SK-N-SH (cell line): Measurements from ENCODE around the gene TMEM255B. TPM values are rescaled to one million over a fixed set of nuclear protein-coding genes. Genes with fewer than 3 reads are reported as not detected.

Experiments used
- CTCF ChIA-PET: fragments of 300-600, 350-600 bp; formaldehyde crosslinking; extraction: SDS; loops from one replicate; lab custom pipeline; 2021; lab: Yijun Ruan, JAX
- POLR2A ChIA-PET: fragments of 350-600 bp; sonication (Branson Sonifier 250); formaldehyde crosslinking; extraction: SDS; loops from one replicate; lab custom pipeline; 2020; ENCODE audit warnings: antibody characterized with exemption, inconsistent platforms; lab: Yijun Ruan, JAX
- DNase-seq: peaks from one replicate; pipeline ENCODE4 v3.0.0; 2012
- H2AFZ ChIP-seq: fragments of 200-600 bp; sonication (generic); 2 replicates; pipeline ENCODE4 v1.8.1; 2016; ENCODE audit warnings: antibody characterized with exemption, mild to moderate bottlenecking, low read depth
- H3F3A ChIP-seq: fragments of 200-600 bp; sonication (generic); replicated peaks from 2 replicates; pipeline ENCODE3; 2016; ENCODE audit warnings: antibody characterized with exemption, mild to moderate bottlenecking; ENCODE audit not compliant: insufficient read depth
- H3K27ac ChIP-seq, 2 experiments: fragments of 200-500 bp in 1 of 2; fragments of 200-600 bp in 1 of 2; sonication (Bioruptor generic) in 1 of 2; sonication (generic), shearing (Covaris generic) in 1 of 2; 2 replicates each; pipeline versions ENCODE4 v1.5.1 to v1.6.1; 2014 to 2016; ENCODE audit warnings: low read depth in 2 of 2, inconsistent platforms in 1 of 2, low read length in 1 of 2, mild to moderate bottlenecking in 1 of 2, mixed read lengths in 1 of 2
- H3K27me3 ChIP-seq: fragments of 200-600 bp; sonication (generic), shearing (Covaris generic); 2 replicates; pipeline ENCODE4 v1.6.1; 2016; ENCODE audit warnings: mixed run types; ENCODE audit not compliant: insufficient read depth
- H3K36me3 ChIP-seq, 2 experiments: fragments of 200-500 bp in 1 of 2; fragments of 200-600 bp in 1 of 2; sonication (Bioruptor generic) in 1 of 2; sonication (generic) in 1 of 2; replicated peaks in 1 of 2; 2 replicates each; pipeline versions ENCODE3 to v1.5.1; 2014 to 2016; ENCODE audit warnings: low read length in 1 of 2, mild to moderate bottlenecking in 1 of 2; ENCODE audit not compliant: insufficient read depth in 2 of 2, control insufficient read depth in 1 of 2
- H3K4me1 ChIP-seq, 2 experiments: fragments of 200-500 bp in 1 of 2; fragments of 200-600 bp in 1 of 2; sonication (Bioruptor generic) in 1 of 2; sonication (generic), shearing (Covaris generic) in 1 of 2; 2 replicates each; pipeline versions ENCODE4 v1.5.1 to v1.6.1; 2014 to 2016; ENCODE audit warnings: low read depth in 1 of 2, low read length in 1 of 2, mixed run types in 1 of 2; ENCODE audit not compliant: insufficient read depth in 2 of 2, control insufficient read depth in 1 of 2
- H3K4me2 ChIP-seq: fragments of 200-600 bp; sonication (generic), shearing (Covaris generic); 2 replicates; pipeline ENCODE4 v1.6.1; 2017; ENCODE audit warnings: mixed run types
- H3K4me3 ChIP-seq, 2 experiments: fragments of 200-500 bp in 1 of 2; fragments of 200-600 bp in 1 of 2; sonication (Bioruptor generic) in 1 of 2; sonication (generic), shearing (Covaris generic) in 1 of 2; 2 replicates each; pipeline versions ENCODE4 v1.5.1 to v1.8.1; 2014 to 2016; ENCODE audit warnings: low read depth in 2 of 2, inconsistent platforms in 1 of 2, low read length in 1 of 2, mild to moderate bottlenecking in 1 of 2, mixed read lengths in 1 of 2, moderate library complexity in 1 of 2
- H3K79me2 ChIP-seq: fragments of 200-600 bp; sonication (generic); 2 replicates; pipeline ENCODE4 v1.8.1; 2017; ENCODE audit warnings: mild to moderate bottlenecking; ENCODE audit not compliant: insufficient read depth
- H3K9ac ChIP-seq: fragments of 200-600 bp; sonication (generic); 2 replicates; pipeline ENCODE4 v1.6.1; 2017; ENCODE audit warnings: mixed run types
- H3K9me2 ChIP-seq: fragments of 200-600 bp; sonication (generic); 2 replicates; pipeline ENCODE4 v1.6.1; 2017; ENCODE audit warnings: mixed run types
- H3K9me3 ChIP-seq: fragments of 200-600 bp; sonication (generic); 2 replicates; pipeline ENCODE4 v1.6.1; 2017; ENCODE audit warnings: mixed run types, mild to moderate bottlenecking, moderate library complexity
- H4K20me1 ChIP-seq: fragments of 200-600 bp; sonication (generic); 2 replicates; pipeline ENCODE4 v1.6.1; 2017; ENCODE audit warnings: mild to moderate bottlenecking, mixed run types; ENCODE audit not compliant: insufficient read depth
- CHD2 ChIP-seq: fragments of 150-350 bp; IDR thresholded peaks from 2 replicates; pipeline ENCODE4 v1.6.1; 2018; ENCODE audit warnings: low read length; ENCODE audit not compliant: partially characterized antibody
- ELF1 ChIP-seq: IDR thresholded peaks from 2 replicates; pipeline ENCODE4 v1.4.0; 2012
- EZH2phosphoT487 ChIP-seq: fragments of 200-600 bp; sonication (generic); IDR thresholded peaks from 2 replicates; pipeline ENCODE4 v1.6.1; 2017; ENCODE audit warnings: low read depth, mixed run types, mild to moderate bottlenecking, antibody characterized with exemption, moderate library complexity, borderline replicate concordance
- FOSL2 ChIP-seq: IDR thresholded peaks from 2 replicates; pipeline ENCODE4 v1.4.0; 2012; ENCODE audit warnings: low read depth, mild to moderate bottlenecking, moderate library complexity, borderline replicate concordance
- FOXM1 ChIP-seq: IDR thresholded peaks from 2 replicates; pipeline ENCODE4 v1.4.0; 2012; ENCODE audit warnings: low read depth, mild to moderate bottlenecking
- GATA2 ChIP-seq: sonication (generic); formaldehyde crosslinking; IDR thresholded peaks from 2 replicates; pipeline ENCODE4 v1.5.0; 2020; ENCODE audit warnings: mild to moderate bottlenecking, missing genetic modification reagents
- MEF2A ChIP-seq: IDR thresholded peaks from 2 replicates; pipeline ENCODE4 v1.4.0; 2012; ENCODE audit warnings: low read depth, borderline replicate concordance
- MXI1 ChIP-seq: IDR thresholded peaks from 2 replicates; pipeline ENCODE4 v1.6.1; 2012; ENCODE audit warnings: mild to moderate bottlenecking, low read depth, low read length, improper control_type of control experiment
- NFIC ChIP-seq: IDR thresholded peaks from 2 replicates; pipeline ENCODE4 v1.4.0; 2012; ENCODE audit warnings: borderline replicate concordance
- NRF1 ChIP-seq: IDR thresholded peaks from 2 replicates; pipeline ENCODE4 v1.6.1; 2012; ENCODE audit warnings: low read depth, mild to moderate bottlenecking, low read length
- RAD21 ChIP-seq: IDR thresholded peaks from 2 replicates; pipeline ENCODE4 v1.6.1; 2012; ENCODE audit warnings: mild to moderate bottlenecking, low read length
- RFX5 ChIP-seq: IDR thresholded peaks from 2 replicates; pipeline ENCODE4 v1.6.1; 2012; ENCODE audit warnings: mild to moderate bottlenecking, improper control_type of control experiment, low read length
- SMC3 ChIP-seq: IDR thresholded peaks from 2 replicates; pipeline ENCODE4 v1.6.1; 2012; ENCODE audit warnings: low read depth, low read length, improper control_type of control experiment
- TAF1 ChIP-seq: IDR thresholded peaks from 2 replicates; pipeline ENCODE4 v1.6.1; 2012; ENCODE audit warnings: low read depth, mild to moderate bottlenecking, low read length, moderate library complexity, borderline replicate concordance
- TCF12 ChIP-seq: IDR thresholded peaks from 2 replicates; pipeline ENCODE4 v1.4.0; 2012
- YY1 ChIP-seq: IDR thresholded peaks from 2 replicates; pipeline ENCODE4 v1.4.0; 2012; ENCODE audit warnings: low read depth, mild to moderate bottlenecking
- WGBS: methylation state at CpG from one replicate; pipeline ENCODE4 v1.1.6; 2017; ENCODE audit warnings: low lambda C conversion rate; 5-methylcytosine and 5-hydroxymethylcytosine counted together
- polyA plus RNA-seq, 3 experiments: library from polyadenylated mRNA; depleted of rRNA; stranded (reverse); fragments of >200 nt; gene quantifications; 2 replicates each; pipeline ENCODE4 v1.2.3, GENCODE V29; 2012
- TF ChIP-seq, protein P1 (sequence below): fragments of 200-600 bp; sonication (generic); IDR thresholded peaks from 2 replicates; pipeline ENCODE4 v1.6.1; 2017; ENCODE audit warnings: antibody characterized with exemption, mild to moderate bottlenecking, moderate library complexity
- TF ChIP-seq, protein P2 (sequence below): IDR thresholded peaks from 2 replicates; pipeline ENCODE4 v1.6.1; 2012; ENCODE audit warnings: mild to moderate bottlenecking, low read depth, low read length, moderate library complexity
- TF ChIP-seq, protein P3 (sequence below): IDR thresholded peaks from 2 replicates; pipeline ENCODE4 v1.4.0; 2012; ENCODE audit warnings: low read depth
- TF ChIP-seq, protein P4 (sequence below): IDR thresholded peaks from 2 replicates; pipeline ENCODE4; 2012

TMEM255B gene
- polyA plus RNA-seq, 1 of the 3 experiments (the other 2 are of a cell fraction) = 14.8 TPM

DNA sequence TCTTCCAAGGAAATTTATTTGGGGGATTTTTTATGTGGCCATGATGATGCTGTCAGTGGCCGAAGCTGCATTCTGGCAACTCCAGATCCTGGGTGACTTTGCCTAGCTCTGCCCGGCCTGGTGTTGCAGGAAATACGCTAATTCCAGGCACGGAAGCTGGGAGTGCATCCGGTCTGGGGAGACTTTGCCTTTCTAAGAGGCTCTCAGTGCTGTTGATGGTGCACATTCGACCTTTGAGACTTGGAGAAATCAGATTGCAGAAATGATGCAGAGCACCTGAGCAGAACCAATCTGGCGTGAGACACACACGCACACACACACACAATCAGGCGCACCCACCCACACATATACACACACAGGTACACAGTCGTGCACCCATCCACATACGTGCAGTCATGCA, 5.9 kb upstream of the TMEM255B start:
- H3K4me3 ChIP-seq = no peak overlapping the region
- no peaks in the 10 kb centered on the region for H3K79me2 ChIP-seq
- no peaks in the 10 kb centered on the region for H4K20me1 ChIP-seq
- 81% methylated on average over 10 of the region's 11 CpGs for WGBS
- peaks cover 0 to 2% of the 10 kb centered on the region in 2 experiments; a peak in 1 of 4 replicates for H3K4me1 ChIP-seq
- no peak for DNase-seq
- no peaks in the 10 kb centered on the region for H3K36me3 ChIP-seq
- CTCF ChIA-PET = no interaction called here
- H3F3A ChIP-seq = peaks cover 3% of the 10 kb centered on the region
- no peaks in the 10 kb centered on the region for H3K9me2 ChIP-seq
- H3K27me3 ChIP-seq = no peaks in the 10 kb centered on the region
- POLR2A ChIA-PET = no interaction called here
- no peak for TF ChIP-seq FOSL2
- TF ChIP-seq, protein P1, sequence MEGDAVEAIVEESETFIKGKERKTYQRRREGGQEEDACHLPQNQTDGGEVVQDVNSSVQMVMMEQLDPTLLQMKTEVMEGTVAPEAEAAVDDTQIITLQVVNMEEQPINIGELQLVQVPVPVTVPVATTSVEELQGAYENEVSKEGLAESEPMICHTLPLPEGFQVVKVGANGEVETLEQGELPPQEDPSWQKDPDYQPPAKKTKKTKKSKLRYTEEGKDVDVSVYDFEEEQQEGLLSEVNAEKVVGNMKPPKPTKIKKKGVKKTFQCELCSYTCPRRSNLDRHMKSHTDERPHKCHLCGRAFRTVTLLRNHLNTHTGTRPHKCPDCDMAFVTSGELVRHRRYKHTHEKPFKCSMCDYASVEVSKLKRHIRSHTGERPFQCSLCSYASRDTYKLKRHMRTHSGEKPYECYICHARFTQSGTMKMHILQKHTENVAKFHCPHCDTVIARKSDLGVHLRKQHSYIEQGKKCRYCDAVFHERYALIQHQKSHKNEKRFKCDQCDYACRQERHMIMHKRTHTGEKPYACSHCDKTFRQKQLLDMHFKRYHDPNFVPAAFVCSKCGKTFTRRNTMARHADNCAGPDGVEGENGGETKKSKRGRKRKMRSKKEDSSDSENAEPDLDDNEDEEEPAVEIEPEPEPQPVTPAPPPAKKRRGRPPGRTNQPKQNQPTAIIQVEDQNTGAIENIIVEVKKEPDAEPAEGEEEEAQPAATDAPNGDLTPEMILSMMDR = no peak
- TF ChIP-seq, protein P2, sequence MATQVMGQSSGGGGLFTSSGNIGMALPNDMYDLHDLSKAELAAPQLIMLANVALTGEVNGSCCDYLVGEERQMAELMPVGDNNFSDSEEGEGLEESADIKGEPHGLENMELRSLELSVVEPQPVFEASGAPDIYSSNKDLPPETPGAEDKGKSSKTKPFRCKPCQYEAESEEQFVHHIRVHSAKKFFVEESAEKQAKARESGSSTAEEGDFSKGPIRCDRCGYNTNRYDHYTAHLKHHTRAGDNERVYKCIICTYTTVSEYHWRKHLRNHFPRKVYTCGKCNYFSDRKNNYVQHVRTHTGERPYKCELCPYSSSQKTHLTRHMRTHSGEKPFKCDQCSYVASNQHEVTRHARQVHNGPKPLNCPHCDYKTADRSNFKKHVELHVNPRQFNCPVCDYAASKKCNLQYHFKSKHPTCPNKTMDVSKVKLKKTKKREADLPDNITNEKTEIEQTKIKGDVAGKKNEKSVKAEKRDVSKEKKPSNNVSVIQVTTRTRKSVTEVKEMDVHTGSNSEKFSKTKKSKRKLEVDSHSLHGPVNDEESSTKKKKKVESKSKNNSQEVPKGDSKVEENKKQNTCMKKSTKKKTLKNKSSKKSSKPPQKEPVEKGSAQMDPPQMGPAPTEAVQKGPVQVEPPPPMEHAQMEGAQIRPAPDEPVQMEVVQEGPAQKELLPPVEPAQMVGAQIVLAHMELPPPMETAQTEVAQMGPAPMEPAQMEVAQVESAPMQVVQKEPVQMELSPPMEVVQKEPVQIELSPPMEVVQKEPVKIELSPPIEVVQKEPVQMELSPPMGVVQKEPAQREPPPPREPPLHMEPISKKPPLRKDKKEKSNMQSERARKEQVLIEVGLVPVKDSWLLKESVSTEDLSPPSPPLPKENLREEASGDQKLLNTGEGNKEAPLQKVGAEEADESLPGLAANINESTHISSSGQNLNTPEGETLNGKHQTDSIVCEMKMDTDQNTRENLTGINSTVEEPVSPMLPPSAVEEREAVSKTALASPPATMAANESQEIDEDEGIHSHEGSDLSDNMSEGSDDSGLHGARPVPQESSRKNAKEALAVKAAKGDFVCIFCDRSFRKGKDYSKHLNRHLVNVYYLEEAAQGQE = no peak
- no peak for TF ChIP-seq YY1
- no peak for TF ChIP-seq TAF1
- no peak for TF ChIP-seq ELF1
- TF ChIP-seq, protein P3, sequence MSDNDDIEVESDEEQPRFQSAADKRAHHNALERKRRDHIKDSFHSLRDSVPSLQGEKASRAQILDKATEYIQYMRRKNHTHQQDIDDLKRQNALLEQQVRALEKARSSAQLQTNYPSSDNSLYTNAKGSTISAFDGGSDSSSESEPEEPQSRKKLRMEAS = no peak
- TF ChIP-seq CHD2 = no peak
- TF ChIP-seq EZH2phosphoT487 = no peak
- no peak for TF ChIP-seq TCF12
- TF ChIP-seq SMC3 = no peak
- no peak for TF ChIP-seq RFX5
- no peak for TF ChIP-seq FOXM1
- no peak for TF ChIP-seq GATA2 (CRISPR knock-in tag)
- TF ChIP-seq, protein P4, sequence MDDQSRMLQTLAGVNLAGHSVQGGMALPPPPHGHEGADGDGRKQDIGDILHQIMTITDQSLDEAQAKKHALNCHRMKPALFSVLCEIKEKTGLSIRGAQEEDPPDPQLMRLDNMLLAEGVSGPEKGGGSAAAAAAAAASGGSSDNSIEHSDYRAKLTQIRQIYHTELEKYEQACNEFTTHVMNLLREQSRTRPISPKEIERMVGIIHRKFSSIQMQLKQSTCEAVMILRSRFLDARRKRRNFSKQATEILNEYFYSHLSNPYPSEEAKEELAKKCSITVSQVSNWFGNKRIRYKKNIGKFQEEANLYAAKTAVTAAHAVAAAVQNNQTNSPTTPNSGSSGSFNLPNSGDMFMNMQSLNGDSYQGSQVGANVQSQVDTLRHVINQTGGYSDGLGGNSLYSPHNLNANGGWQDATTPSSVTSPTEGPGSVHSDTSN = no peak
- TF ChIP-seq RAD21 = no peak
- TF ChIP-seq MEF2A = no peak
- TF ChIP-seq NRF1 = no peak
- TF ChIP-seq MXI1 = no peak
- TF ChIP-seq NFIC = no peak
- H3K4me2 ChIP-seq = no peak overlapping the region
- H3K9ac ChIP-seq = no peak overlapping the region
- H3K27ac ChIP-seq = no peak overlapping the region
- no peak overlapping the region for H2AFZ ChIP-seq
- no peaks in the 10 kb centered on the region for H3K9me3 ChIP-seq
